Aorta (tissue), 5 donors: Measurements from ENCODE around the gene NTSR1. TPM values are rescaled to one million over a fixed set of nuclear protein-coding genes. Genes with fewer than 3 reads are reported as not detected.

ENCODE experiments used
- ATAC-seq: fragments of 200-7000 bp; cut with Tn5 transposase; one replicate; pipeline ENCODE4 v1.9.1; 2022; ENCODE audit warnings: moderate library complexity; ENCODE audit not compliant: low FRiP score
- DNase-seq, 2 donors: peaks; one replicate each; pipeline ENCODE4 v3.0.0-alpha.2; 2020
- H3K27ac ChIP-seq, 2 donors: one replicate each; pipeline ENCODE4 v1.5.1; 2013; ENCODE audit warnings: low read length in 2 of 2, mild to moderate bottlenecking in 2 of 2, moderate library complexity in 2 of 2, control low read depth in 1 of 2, inconsistent platforms in 1 of 2, low read depth in 1 of 2
- H3K27me3 ChIP-seq, 2 donors: one replicate each; pipeline ENCODE4 v1.6.1; 2013; ENCODE audit warnings: control low read depth in 1 of 2, low read length in 1 of 2, mild to moderate bottlenecking in 1 of 2, moderate library complexity in 1 of 2; ENCODE audit not compliant: insufficient read depth in 2 of 2, control insufficient read depth in 1 of 2
- H3K36me3 ChIP-seq, 2 donors: one replicate each; pipeline ENCODE4 v1.6.1; 2013; ENCODE audit warnings: control low read depth in 1 of 2, low read length in 1 of 2, mild to moderate bottlenecking in 1 of 2; ENCODE audit not compliant: insufficient read depth in 2 of 2, control insufficient read depth in 1 of 2
- H3K4me1 ChIP-seq, 2 donors: one replicate each; pipeline ENCODE4 v1.6.1; 2013; ENCODE audit warnings: low read length in 2 of 2, control low read depth in 1 of 2, mild to moderate bottlenecking in 1 of 2, moderate library complexity in 1 of 2; ENCODE audit not compliant: insufficient read depth in 2 of 2, control insufficient read depth in 1 of 2
- H3K4me3 ChIP-seq, 2 donors: one replicate each; pipeline ENCODE4 v1.5.1; 2013; ENCODE audit warnings: low read length in 2 of 2, control low read depth in 1 of 2, mild to moderate bottlenecking in 1 of 2
- H3K9me3 ChIP-seq: one replicate; pipeline ENCODE4 v1.6.1; 2013; ENCODE audit warnings: mild to moderate bottlenecking, low read length; ENCODE audit not compliant: control insufficient read depth
- WGBS, 2 donors: extraction: QIAGEN DNeasy Blood & Tissue Kit; methylation state at CpG; one replicate each; pipeline ENCODE4 v1.1.7; 2013; 5-methylcytosine and 5-hydroxymethylcytosine counted together
- intact Hi-C, 2 donors: fragments of 100-400 bp; cut with DNase I; formaldehyde crosslinking; loops; one replicate each; pipeline versions ENCODE4 v1.14.2 to v1.15.0; 2022
- long read RNA-seq, 2 donors: library from polyadenylated mRNA; unstranded; transcript quantifications; one replicate each; pipeline ENCODE4 v2.0.0, GENCODE V29; 2020 to 2021
- polyA plus RNA-seq, 2 donors: library from polyadenylated mRNA; stranded (reverse); fragments of 200-250 nt; gene quantifications; one replicate each; pipeline ENCODE4 v1.2.3, GENCODE V29; 2013
- total RNA-seq, 2 donors: library from RNA; stranded (reverse); fragmentation: NEBNext Ultra II Directional; extraction: Animal tissue kit (Norgen Biotek cat#: 25700); gene quantifications; one replicate each; pipeline ENCODE4 v1.2.1, GENCODE V29; 2021
- donor health status: healthy with polysubstance abuse.
- donor health status: Bipolar disorder and iron deficiency.
- donor health status: DM: no; HTN: no; CAD: no.
- donor health status: DM: no; HTN: no; CAD: no.
- donor health status: DM: yes; HTN: yes; CAD: no.

NTSR1 gene
- total RNA-seq = not detected
- not detected for polyA plus RNA-seq
- long read RNA-seq, donor 1 = 0 reads
- long read RNA-seq, donor 2 = 0 reads

DNA sequence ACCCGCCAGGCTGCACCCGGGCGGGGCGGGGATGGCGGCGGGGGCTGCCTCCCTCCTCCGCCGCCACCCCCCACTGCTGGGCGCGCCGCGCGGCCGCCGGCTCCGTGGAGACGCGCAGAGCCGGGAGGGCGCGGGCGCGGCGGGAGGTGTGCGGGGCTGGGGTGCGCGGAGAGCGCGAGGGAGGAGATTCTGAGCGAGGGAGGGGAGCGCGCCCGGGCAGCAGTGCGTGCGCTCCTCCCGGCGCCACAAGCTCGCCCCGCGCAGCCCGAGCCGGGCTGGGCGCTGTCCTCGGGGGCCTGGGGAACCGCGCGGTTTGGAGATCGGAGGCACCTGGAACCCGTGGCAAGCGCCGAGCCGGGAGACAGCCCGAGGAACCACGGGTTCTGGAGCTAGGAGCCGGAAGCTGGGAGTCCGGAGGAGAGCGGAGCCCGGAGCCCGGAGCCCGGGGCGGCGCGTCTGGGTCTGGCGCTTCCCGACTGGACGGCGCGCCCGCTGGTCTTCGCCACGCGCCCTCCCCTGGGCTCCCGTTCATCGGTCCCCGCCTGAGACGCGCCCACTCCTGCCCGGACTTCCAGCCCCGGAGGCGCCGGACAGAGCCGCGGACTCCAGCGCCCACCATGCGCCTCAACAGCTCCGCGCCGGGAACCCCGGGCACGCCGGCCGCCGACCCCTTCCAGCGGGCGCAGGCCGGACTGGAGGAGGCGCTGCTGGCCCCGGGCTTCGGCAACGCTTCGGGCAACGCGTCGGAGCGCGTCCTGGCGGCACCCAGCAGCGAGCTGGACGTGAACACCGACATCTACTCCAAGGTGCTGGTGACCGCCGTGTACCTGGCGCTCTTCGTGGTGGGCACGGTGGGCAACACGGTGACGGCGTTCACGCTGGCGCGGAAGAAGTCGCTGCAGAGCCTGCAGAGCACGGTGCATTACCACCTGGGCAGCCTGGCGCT, at the start of gene NTSR1:
NTSR1 (plus strand) TSS at position 246 of the 946 bp plus-strand sequence; CDS start at position 618, 372 bp downstream.
- no peak for ATAC-seq
- no peaks in the 10 kb centered on the region for H3K9me3 ChIP-seq
- no peaks in the 10 kb centered on the region for H3K36me3 ChIP-seq
- H3K4me3 ChIP-seq = no peak within 1 kb of the TSS
- H3K27ac ChIP-seq = no peak within 1 kb of the TSS
- H3K4me1 ChIP-seq = no peaks in the 10 kb centered on the region
- 8 to 14% methylated on average over 59 to 124 of the region's 124 CpGs for WGBS, 2 donors
- intact Hi-C loops = no loop called here
- H3K27me3 ChIP-seq = no peaks in the 10 kb centered on the region
- no peak for DNase-seq

DNA sequence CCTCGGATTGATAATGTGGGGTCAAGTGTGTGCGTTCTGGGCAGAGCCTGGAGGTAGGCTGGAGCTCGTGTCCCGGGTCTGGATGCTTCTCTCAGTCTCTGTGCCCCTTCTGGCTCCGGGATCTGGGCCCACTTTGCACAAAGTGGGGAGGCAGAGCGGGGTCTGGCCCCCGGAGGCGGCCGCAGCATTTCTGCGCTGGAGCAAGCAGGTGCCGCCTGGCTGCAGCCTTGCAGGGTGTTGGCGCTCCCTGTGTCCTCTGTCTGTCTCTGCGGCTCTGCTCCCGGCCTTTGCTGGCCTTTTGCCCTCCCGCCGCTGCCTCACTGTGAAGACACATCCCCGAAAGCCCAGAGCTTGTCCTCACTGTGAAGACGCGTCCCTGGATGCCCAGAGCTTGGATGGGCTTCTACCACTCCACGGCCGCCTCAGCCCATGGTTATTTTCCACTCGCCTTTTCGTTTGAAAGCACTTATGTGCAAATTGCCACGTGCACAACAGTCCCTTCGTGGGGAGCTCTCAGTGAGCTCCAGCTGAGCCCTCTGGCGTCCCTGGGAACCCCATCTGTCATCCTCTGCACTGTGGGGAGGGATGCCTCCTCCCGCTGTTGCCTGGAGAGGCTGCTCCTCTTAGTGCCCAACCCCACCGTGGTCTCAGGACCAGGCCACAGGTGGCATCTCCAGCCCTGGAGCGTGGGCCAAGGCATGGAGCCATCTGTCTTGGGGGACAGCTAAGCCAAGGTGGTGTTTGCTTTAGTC, 49.0 kb upstream of the NTSR1 start:
- Histone ChIP-seq H3K27me3 (no peaks in the 10 kb centered on the region), H3K36me3 (no peaks in the 10 kb centered on the region), H3K27ac (no peak overlapping the region), H3K4me3 (no peak overlapping the region), H3K4me1 (no peaks in the 10 kb centered on the region), H3K9me3 (no peaks in the 10 kb centered on the region)
- no peak for ATAC-seq
- intact Hi-C loops = loop anchor here in 1 of 2 donors (10.0 kb wide), 1 partner anchor 345 kb away; the partner anchor contains the start of gene BHLHE23
- 89 to 90% methylated on average over 29 of the region's 29 CpGs for WGBS, 2 donors
- no peak for DNase-seq

DNA sequence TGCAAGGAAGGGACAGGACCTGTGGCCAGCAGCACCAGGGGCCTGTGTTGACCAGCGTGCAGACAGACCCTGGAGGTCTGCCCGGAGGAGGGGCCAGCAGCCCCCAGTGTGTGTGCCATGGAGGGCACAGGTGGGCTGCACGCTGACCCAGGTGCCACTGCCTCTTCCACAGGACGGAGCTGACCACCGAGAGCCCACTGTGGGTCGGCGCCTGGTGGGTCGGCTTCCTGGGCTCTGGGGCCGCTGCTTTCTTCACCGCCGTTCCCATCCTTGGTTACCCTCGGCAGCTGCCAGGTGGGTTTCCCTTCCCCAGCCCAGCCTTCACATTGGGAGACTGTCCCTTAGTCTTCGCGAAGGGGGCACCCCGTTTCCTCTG, 48.4 kb upstream of the NTSR1 start:
- H3K27me3 ChIP-seq = no peaks in the 10 kb centered on the region
- no peak overlapping the region for H3K4me3 ChIP-seq
- H3K27ac ChIP-seq = no peak overlapping the region
- intact Hi-C loops = loop anchor here in 1 of 2 donors (10.0 kb wide), 1 partner anchor 345 kb away; the partner anchor contains the start of gene BHLHE23
- H3K36me3 ChIP-seq = no peaks in the 10 kb centered on the region
- DNase-seq = no peak
- ATAC-seq = no peak
- H3K4me1 ChIP-seq = no peaks in the 10 kb centered on the region
- WGBS, 2 donors = 88 to 89% methylated on average over 15 of the region's 15 CpGs
- H3K9me3 ChIP-seq = no peaks in the 10 kb centered on the region

DNA sequence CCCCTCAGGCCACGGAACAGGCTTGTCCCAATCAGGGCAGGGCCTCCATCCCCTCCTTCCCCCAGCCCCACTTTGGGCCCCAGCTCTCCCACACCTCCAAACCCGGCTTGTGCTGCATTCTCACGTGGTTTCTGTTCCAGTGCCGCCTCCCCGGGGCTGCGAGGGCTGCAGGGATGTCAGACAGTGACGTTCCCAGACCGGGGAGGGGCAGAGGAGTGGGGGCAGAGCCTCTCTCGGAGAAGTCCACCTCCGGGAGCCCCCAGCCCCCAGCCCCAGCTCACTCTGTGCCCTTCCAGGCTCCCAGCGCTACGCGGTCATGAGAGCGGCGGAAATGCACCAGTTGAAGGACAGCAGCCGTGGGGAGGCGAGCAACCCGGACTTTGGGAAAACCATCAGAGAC, 47.9 kb upstream of the NTSR1 start:
- DNase-seq = no peak
- H3K27ac ChIP-seq = no peak overlapping the region
- no peak for ATAC-seq
- H3K4me1 ChIP-seq = no peaks in the 10 kb centered on the region
- intact Hi-C loops = loop anchor here in 1 of 2 donors (10.0 kb wide), 1 partner anchor 344 kb away; the partner anchor contains the start of gene BHLHE23
- WGBS, 2 donors = 58 to 65% methylated on average over 13 to 18 of the region's 18 CpGs
- H3K9me3 ChIP-seq = no peaks in the 10 kb centered on the region
- no peak overlapping the region for H3K4me3 ChIP-seq
- H3K36me3 ChIP-seq = no peaks in the 10 kb centered on the region
- H3K27me3 ChIP-seq = no peaks in the 10 kb centered on the region

DNA sequence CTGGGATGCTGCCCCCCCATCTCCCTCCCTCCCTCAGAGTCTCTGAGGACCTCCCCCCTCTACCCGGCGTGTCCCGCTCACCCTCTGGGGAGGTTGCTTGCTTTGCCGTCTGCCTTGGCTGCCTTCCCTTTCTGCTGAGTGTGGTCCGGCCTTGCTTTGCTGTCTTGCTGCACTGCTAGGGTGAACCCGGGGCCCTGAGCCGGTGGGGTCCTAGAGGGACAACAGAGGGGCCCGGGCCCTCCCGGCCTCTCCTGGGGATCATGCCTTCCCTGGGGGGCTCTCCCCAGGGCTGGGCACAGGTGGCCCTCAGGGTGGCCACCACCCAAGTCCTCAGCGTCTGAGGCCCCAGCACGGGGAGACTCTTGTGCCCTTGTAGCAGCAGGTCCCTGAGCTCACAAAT, 47.0 kb upstream of the NTSR1 start:
- DNase-seq (no peak), ATAC-seq (no peak)
- WGBS, 2 donors = 60 to 67% methylated on average over 11 of the region's 11 CpGs
- Histone ChIP-seq H3K9me3 (no peaks in the 10 kb centered on the region), H3K36me3 (no peaks in the 10 kb centered on the region), H3K27me3 (no peaks in the 10 kb centered on the region), H3K27ac (no peak overlapping the region), H3K4me1 (no peaks in the 10 kb centered on the region), H3K4me3 (no peak overlapping the region)
- intact Hi-C loops = loop anchor here in 1 of 2 donors (10.0 kb wide), 1 partner anchor 343 kb away; the partner anchor contains the start of gene BHLHE23

DNA sequence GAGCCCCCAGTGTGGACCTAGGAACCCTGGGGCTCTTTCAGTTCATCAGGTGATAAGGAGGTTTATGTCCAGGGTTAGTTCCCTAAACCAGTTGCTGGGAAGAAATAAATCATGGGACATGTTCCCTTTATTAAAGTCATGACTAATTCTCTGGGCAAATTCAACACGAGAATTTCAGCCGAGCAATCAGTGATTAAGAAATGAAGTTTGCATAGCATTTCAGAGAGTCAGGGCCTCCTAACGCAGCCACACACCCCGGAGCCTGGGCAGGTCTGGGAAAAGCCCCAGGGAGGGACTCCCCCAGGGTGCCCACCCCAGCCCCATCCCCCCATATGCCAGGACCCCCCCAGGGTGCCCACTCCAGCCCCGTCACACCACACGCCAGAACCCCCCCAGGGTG, 46.2 kb upstream of the NTSR1 start:
- Histone ChIP-seq H3K27me3 (no peaks in the 10 kb centered on the region), H3K27ac (no peak overlapping the region), H3K4me1 (no peaks in the 10 kb centered on the region), H3K9me3 (no peaks in the 10 kb centered on the region), H3K4me3 (no peak overlapping the region), H3K36me3 (no peaks in the 10 kb centered on the region)
- intact Hi-C loops = loop anchor here in 1 of 2 donors (10.0 kb wide), 1 partner anchor 342 kb away; the partner anchor contains the start of gene BHLHE23
- DNase-seq = no peak
- 55 to 61% methylated on average over 6 of the region's 6 CpGs for WGBS, 2 donors
- no peak for ATAC-seq

DNA sequence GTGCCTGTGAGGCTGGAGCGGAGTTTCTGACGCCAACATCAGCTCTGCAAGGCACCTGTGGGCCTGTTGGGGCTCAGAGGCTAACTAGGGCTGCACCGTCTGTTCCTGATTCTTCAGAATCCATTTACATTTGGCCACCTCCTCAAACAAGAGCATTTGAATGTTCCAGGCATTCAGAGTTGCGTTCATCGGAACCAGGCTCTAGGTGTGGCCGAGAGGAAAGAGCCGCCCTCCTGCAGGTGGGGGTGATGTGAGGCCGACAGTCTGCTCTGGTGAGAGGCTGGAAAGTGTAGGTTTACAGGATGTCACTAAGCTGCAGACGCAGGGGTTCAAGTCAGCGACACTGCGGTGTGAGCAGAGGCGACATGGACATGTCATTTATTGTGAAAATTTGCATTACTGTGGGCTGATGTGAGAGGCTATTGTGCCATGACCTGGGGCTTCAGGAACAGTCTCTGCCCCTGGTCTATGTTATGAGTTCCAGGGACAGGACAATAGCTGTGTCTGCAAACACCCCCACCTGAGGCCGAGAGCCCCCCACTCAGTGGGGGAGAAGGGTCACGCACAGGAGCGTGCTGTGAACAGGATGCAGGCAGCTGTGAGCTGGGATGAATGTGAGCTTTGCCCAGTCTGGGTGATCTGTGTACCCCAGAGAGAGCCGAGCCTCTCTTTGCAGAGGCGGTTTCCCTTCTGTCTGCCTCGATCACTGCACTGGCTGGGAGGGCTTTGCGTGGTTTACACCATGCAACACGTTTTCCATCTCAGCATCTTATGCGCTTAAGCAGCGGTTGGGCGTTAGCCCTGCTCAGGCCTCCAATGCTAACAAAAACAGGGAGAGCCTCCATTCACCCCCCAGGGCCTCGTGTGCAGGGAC, 45.3 kb upstream of the NTSR1 start:
- H3K4me1 ChIP-seq = no peaks in the 10 kb centered on the region
- DNase-seq = no peak
- H3K36me3 ChIP-seq = no peaks in the 10 kb centered on the region
- ATAC-seq = no peak
- 87 to 89% methylated on average over 24 of the region's 24 CpGs for WGBS, 2 donors
- H3K9me3 ChIP-seq = no peaks in the 10 kb centered on the region
- intact Hi-C loops = loop anchor here in 1 of 2 donors (10.0 kb wide), 1 partner anchor 341 kb away; the partner anchor contains the start of gene BHLHE23
- no peak overlapping the region for H3K27ac ChIP-seq
- no peak overlapping the region for H3K4me3 ChIP-seq
- no peaks in the 10 kb centered on the region for H3K27me3 ChIP-seq
